IMR-90 (cell line): ENCODE results near the gene GRM2.

ENCODE experiments used
- MAZ ChIP-seq: IDR thresholded peaks from 2 replicates; pipeline ENCODE4 v1.6.1; 2012; ENCODE audit warnings: low read depth, mild to moderate bottlenecking, low read length, improper control_type of control experiment, moderate library complexity, borderline replicate concordance
- POLR2A ChIP-seq: IDR thresholded peaks from 2 replicates; pipeline ENCODE4 v1.6.1; 2012; ENCODE audit warnings: mild to moderate bottlenecking, low read depth, low read length
- RAD21 ChIP-seq: IDR thresholded peaks from 2 replicates; pipeline ENCODE4 v1.6.1; 2012; ENCODE audit warnings: low read length, improper control_type of control experiment
- TF ChIP-seq, protein P1 (sequence below): conservative IDR thresholded peaks from 2 replicates; pipeline ENCODE4 v1.5.1; 2012; ENCODE audit warnings: mild to moderate bottlenecking, low read depth, low read length, improper control_type of control experiment

DNA sequence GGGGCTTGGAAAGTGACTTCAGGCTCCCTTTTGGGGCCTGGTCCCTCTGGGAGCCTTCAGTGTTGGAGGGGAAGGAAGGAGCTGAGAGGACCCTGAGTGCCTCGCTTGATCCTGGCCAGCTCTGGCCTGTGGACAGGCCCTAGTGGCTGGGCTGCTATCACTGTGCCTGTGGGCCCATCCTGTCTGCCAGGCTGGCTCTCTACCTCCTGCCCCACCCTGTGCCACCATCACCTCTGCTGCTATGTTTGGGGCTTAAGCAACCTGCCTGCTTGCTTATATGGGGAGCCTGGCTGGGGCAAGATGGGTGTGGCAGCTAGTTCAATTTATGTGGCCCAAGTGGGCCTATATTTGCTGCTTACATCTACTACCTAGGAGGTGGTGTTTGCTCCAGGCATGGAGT lies 28.7 kb upstream of the GRM2 start:
- TF ChIP-seq, protein P1, sequence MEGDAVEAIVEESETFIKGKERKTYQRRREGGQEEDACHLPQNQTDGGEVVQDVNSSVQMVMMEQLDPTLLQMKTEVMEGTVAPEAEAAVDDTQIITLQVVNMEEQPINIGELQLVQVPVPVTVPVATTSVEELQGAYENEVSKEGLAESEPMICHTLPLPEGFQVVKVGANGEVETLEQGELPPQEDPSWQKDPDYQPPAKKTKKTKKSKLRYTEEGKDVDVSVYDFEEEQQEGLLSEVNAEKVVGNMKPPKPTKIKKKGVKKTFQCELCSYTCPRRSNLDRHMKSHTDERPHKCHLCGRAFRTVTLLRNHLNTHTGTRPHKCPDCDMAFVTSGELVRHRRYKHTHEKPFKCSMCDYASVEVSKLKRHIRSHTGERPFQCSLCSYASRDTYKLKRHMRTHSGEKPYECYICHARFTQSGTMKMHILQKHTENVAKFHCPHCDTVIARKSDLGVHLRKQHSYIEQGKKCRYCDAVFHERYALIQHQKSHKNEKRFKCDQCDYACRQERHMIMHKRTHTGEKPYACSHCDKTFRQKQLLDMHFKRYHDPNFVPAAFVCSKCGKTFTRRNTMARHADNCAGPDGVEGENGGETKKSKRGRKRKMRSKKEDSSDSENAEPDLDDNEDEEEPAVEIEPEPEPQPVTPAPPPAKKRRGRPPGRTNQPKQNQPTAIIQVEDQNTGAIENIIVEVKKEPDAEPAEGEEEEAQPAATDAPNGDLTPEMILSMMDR: no peak
- TF ChIP-seq RAD21: no peak
- TF ChIP-seq POLR2A: no peak
- TF ChIP-seq MAZ: no peak
